ENCODE results near the gene ACOT4.
"Not testable (repeated sequence)": the region's sequence is repeated elsewhere in the genome, so short reads cannot be mapped to it uniquely, and the experiment has no call there.

The ACOT4 gene

GRCh38 chr14:73591690-73592449, at the start of gene ACOT4:
ACOT4 (plus strand) TSS chr14:73591873; CDS start chr14:73591960, 87 bp downstream.
- DNase-seq: no peak

GRCh38 chr14:73542961-73543360, 48.7 kb upstream of the ACOT4 start:
- not testable (repeated sequence) for DNase-seq

GRCh38 chr14:73545353-73545752, 46.3 kb upstream of the ACOT4 start:
- DNase-seq: not testable (repeated sequence)

- DNase-seq: not testable (repeated sequence)
Observed at GRCh38 chr14:73549097-73549496, 42.6 kb upstream of the ACOT4 start.

GRCh38 chr14:73549889-73550524, 41.7 kb upstream of the ACOT4 start:
- DNase-seq: not testable (repeated sequence)

- DNase-seq: no peak
Observed at GRCh38 chr14:73553845-73554244, 37.8 kb upstream of the ACOT4 start.

- DNase-seq: not testable (repeated sequence)
Observed at GRCh38 chr14:73557201-73557600, 34.5 kb upstream of the ACOT4 start.

- not testable (repeated sequence) for DNase-seq
Observed at GRCh38 chr14:73558238-73558637, 33.4 kb upstream of the ACOT4 start.

GRCh38 chr14:73562256-73562655, 29.4 kb upstream of the ACOT4 start:
- not testable (repeated sequence) for DNase-seq

- not testable (repeated sequence) for DNase-seq
Observed at GRCh38 chr14:73562696-73563095, 29.0 kb upstream of the ACOT4 start.

GRCh38 chr14:73566431-73566830, 25.2 kb upstream of the ACOT4 start:
- not testable (repeated sequence) for DNase-seq

- not testable (repeated sequence) for DNase-seq
Observed at GRCh38 chr14:73566935-73567334, 24.7 kb upstream of the ACOT4 start.

- no peak for DNase-seq
Observed at GRCh38 chr14:73567358-73567757, 24.3 kb upstream of the ACOT4 start.

- no peak for DNase-seq
Observed at GRCh38 chr14:73567951-73568885, 23.5 kb upstream of the ACOT4 start.

- not testable (repeated sequence) for DNase-seq
Observed at GRCh38 chr14:73568886-73569184, 22.8 kb upstream of the ACOT4 start.

- DNase-seq: peak in 1 of 2 experiments; percentile 46
Observed at GRCh38 chr14:73569185-73569958, 22.3 kb upstream of the ACOT4 start, which contains the start of gene ACOT2. ACOT2 (plus strand) TSS chr14:73569213; CDS start chr14:73569241, 28 bp downstream.

GRCh38 chr14:73570913-73571312, 20.8 kb upstream of the ACOT4 start:
- not testable (repeated sequence) for DNase-seq

GRCh38 chr14:73573034-73573433, 18.6 kb upstream of the ACOT4 start:
- DNase-seq: not testable (repeated sequence)

- not testable (repeated sequence) for DNase-seq
Observed at GRCh38 chr14:73573740-73574139, 17.9 kb upstream of the ACOT4 start.

- DNase-seq: not testable (repeated sequence)
Observed at GRCh38 chr14:73574251-73574650, 17.4 kb upstream of the ACOT4 start.

- no peak for DNase-seq
Observed at GRCh38 chr14:73576391-73576790, 15.3 kb upstream of the ACOT4 start.

- not testable (repeated sequence) for DNase-seq
Observed at GRCh38 chr14:73577214-73577613, 14.5 kb upstream of the ACOT4 start.

Data from cerebellar nuclear complex (tissue), 1 donor.